Colonic mucosa (tissue), 4 donors: ENCODE measurements around the gene ACADVL. TPM values are rescaled to one million over a fixed set of nuclear protein-coding genes. Genes with fewer than 3 reads are reported as not detected.

Source experiments
- DNase-seq: peaks from one replicate; pipeline ENCODE4 v3.0.0-alpha.2; 2020
- H3K27ac ChIP-seq: fragments of 200-600 bp; one replicate; pipeline ENCODE4 v1.8.0; 2021
- H3K27me3 ChIP-seq: fragments of 200-600 bp; one replicate; pipeline ENCODE4 v1.8.0; 2021
- H3K36me3 ChIP-seq: fragments of 200-600 bp; one replicate; pipeline ENCODE4 v1.8.0; 2021
- H3K4me1 ChIP-seq: fragments of 200-600 bp; one replicate; pipeline ENCODE4 v1.8.0; 2021; ENCODE audit warnings: mild to moderate bottlenecking
- H3K4me3 ChIP-seq: fragments of 200-600 bp; one replicate; pipeline ENCODE4 v1.8.0; 2021
- H3K9ac ChIP-seq, 2 donors: one replicate each; pipeline ENCODE4 v1.7.0; 2013; ENCODE audit warnings: control low read depth in 2 of 2, low read depth in 2 of 2, low read length in 2 of 2
- H3K9me3 ChIP-seq: fragments of 200-600 bp; one replicate; pipeline ENCODE4 v1.8.0; 2021
- intact Hi-C: fragments of 100-400 bp; cut with DNase I; formaldehyde crosslinking; loops from one replicate; pipeline ENCODE4 v1.14.1; 2022
- total RNA-seq, 2 donors: library from RNA; stranded (reverse); fragmentation: NEBNext Ultra II Directional in 1 of 2; extraction: Animal tissue kit (Norgen Biotek cat#: 25700) in 1 of 2; gene quantifications; one replicate each; pipeline ENCODE4 v1.2.1, GENCODE V29; 2021
- TF ChIP-seq, protein P1 (sequence below): fragments of 200-600 bp; IDR thresholded peaks from one replicate; pipeline ENCODE4 v1.8.0; 2022; ENCODE audit warnings: antibody characterized with exemption, mild to moderate bottlenecking
- donor health status: healthy.
- donor health status: DM: no; HTN: no; CAD: no.
- donor health status: DM: no; HTN: no; CAD: no.

ACADVL gene
- total RNA-seq, 2 donors from 2014 or later = 606 to 859 TPM

DNA sequence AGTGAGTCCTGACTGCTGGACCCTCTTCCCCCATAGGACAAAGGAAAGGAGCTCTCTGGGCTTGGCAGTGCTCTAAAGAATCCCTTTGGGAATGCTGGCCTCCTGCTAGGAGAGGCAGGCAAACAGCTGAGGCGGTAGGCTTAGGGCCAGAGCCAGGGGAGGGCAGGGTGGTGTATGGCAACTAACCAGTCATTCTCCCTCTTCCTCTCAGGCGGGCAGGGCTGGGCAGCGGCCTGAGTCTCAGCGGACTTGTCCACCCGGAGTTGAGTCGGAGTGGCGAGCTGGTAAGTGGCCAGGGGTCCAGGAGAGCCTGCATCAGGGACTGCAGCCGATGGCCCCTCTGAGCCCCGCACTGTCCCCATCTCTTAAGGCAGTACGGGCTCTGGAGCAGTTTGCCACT is 4.4 kb downstream of the ACADVL start:
- TF ChIP-seq, protein P1, sequence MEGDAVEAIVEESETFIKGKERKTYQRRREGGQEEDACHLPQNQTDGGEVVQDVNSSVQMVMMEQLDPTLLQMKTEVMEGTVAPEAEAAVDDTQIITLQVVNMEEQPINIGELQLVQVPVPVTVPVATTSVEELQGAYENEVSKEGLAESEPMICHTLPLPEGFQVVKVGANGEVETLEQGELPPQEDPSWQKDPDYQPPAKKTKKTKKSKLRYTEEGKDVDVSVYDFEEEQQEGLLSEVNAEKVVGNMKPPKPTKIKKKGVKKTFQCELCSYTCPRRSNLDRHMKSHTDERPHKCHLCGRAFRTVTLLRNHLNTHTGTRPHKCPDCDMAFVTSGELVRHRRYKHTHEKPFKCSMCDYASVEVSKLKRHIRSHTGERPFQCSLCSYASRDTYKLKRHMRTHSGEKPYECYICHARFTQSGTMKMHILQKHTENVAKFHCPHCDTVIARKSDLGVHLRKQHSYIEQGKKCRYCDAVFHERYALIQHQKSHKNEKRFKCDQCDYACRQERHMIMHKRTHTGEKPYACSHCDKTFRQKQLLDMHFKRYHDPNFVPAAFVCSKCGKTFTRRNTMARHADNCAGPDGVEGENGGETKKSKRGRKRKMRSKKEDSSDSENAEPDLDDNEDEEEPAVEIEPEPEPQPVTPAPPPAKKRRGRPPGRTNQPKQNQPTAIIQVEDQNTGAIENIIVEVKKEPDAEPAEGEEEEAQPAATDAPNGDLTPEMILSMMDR = no peak
- Histone ChIP-seq H3K36me3 (peaks cover 17% of the 10 kb centered on the region), H3K4me1 (peaks cover 14% of the 10 kb centered on the region), H3K27me3 (no peaks in the 10 kb centered on the region), H3K4me3 (no peak overlapping the region), H3K9me3 (no peaks in the 10 kb centered on the region), H3K9ac (no peak overlapping the region), H3K27ac (no peak overlapping the region)
- intact Hi-C loops = no loop called here
- no peak for DNase-seq

DNA sequence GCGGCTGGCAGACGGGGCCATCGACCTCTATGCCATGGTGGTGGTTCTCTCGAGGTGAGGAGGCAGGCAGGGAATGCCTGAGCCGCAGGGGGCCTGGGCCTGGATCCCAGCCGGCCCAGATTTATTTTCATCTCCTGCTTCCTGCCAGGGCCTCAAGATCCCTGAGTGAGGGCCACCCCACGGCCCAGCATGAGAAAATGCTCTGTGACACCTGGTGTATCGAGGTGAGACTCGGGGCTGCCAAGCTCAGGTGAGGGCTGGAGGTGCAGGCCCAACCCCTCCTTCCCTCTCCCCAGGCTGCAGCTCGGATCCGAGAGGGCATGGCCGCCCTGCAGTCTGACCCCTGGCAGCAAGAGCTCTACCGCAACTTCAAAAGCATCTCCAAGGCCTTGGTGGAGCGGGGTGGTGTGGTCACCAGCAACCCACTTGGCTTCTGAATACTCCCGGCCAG is 4.9 kb downstream of the ACADVL start:
- no peaks in the 10 kb centered on the region for H3K27me3 ChIP-seq
- no peak overlapping the region for H3K9ac ChIP-seq
- H3K27ac ChIP-seq = no peak overlapping the region
- H3K4me3 ChIP-seq = no peak overlapping the region
- no peaks in the 10 kb centered on the region for H3K9me3 ChIP-seq
- H3K4me1 ChIP-seq = peaks cover 14% of the 10 kb centered on the region
- TF ChIP-seq, protein P1 = no peak
- H3K36me3 ChIP-seq = peaks cover 23% of the 10 kb centered on the region
- DNase-seq = no peak
- intact Hi-C loops = no loop called here

DNA sequence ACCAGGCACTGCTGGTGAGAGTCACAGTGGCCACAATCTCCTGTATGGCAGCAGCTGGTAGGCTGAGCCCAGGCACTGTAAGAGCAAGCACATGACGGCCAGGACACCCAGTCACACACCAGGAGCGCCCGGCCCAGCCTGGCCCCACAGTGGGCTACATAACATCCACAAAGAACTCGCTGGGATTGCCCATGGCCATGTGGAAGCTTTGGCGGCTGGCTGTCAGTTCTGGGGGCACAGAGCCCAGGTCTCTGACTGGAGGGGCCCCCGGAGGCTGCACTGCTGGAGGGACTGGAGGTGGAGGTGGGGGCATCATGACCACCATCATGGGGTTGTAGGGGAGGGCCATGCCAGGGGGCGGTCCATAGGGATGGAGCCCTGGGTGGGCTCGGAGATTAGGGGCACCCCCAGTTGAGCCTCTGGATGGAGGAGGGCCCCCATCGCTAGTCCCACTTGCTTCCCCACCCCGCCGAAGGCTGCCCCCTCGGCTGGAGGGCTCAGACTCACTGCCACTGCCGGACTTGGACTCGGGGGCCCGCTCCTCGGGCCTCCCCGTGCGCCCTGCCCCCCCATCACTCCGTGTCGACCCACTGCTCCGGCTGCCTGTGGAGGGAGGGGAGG is 6.1 kb downstream of the ACADVL start:
- no peaks in the 10 kb centered on the region for H3K27me3 ChIP-seq
- H3K4me1 ChIP-seq = peaks cover 10% of the 10 kb centered on the region
- H3K9me3 ChIP-seq = no peaks in the 10 kb centered on the region
- no peak overlapping the region for H3K9ac ChIP-seq
- TF ChIP-seq, protein P1 = no peak
- intact Hi-C loops = no loop called here
- no peak overlapping the region for H3K27ac ChIP-seq
- peaks cover 30% of the 10 kb centered on the region for H3K36me3 ChIP-seq
- DNase-seq = no peak
- no peak overlapping the region for H3K4me3 ChIP-seq

DNA sequence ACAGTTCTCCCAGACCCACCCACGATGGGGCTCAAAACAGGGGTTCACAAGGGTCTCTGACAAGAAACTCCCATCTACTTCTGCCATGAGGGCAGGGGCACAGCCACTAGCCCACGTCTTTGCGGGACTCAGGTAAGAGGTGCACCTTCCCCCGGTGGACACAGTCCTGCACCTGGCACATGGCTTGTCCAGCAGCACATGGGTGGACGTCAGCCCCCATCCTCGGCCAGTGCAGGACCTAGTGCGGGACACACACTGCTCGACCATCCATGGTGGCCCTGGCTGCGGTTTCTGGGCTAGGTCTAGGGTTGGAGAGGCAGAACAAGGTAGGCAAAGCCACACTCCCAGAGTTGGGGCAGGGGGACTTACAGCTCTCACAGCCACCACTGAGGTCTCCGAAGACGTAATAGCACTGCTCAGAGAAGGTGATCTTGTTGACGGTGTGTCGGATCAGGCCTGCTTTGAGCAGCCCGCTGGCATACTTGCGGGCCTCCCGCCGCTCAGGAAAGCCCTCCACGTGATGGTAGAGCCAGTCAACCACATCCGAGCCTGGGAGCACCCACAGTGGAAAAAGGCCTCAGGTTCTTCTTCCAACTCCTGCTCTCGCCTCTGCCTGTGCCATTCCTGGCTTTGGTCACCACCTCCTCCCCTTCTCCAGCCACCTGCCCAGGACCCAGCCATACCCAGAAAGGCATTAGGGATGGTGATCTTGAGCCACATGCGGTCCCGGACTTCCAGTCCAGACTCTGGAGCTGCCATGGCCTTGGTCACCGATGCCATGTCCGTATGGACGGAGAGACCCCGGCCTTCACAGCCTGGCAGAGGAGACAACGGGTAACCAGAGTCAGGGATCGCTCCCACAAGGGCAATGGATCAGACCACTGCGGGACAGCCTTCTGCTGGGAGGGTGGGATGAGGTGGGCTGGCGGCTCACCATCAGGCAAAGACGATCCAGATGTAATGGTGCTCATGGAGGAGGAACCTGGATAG is 7.3 kb downstream of the ACADVL start:
- no peaks in the 10 kb centered on the region for H3K27me3 ChIP-seq
- no peak for DNase-seq
- peaks cover 30% of the 10 kb centered on the region for H3K36me3 ChIP-seq
- no peaks in the 10 kb centered on the region for H3K4me1 ChIP-seq
- no peak overlapping the region for H3K4me3 ChIP-seq
- intact Hi-C loops = no loop called here
- no peaks in the 10 kb centered on the region for H3K9me3 ChIP-seq
- H3K9ac ChIP-seq = no peak overlapping the region
- H3K27ac ChIP-seq = no peak overlapping the region
- TF ChIP-seq, protein P1 = no peak

DNA sequence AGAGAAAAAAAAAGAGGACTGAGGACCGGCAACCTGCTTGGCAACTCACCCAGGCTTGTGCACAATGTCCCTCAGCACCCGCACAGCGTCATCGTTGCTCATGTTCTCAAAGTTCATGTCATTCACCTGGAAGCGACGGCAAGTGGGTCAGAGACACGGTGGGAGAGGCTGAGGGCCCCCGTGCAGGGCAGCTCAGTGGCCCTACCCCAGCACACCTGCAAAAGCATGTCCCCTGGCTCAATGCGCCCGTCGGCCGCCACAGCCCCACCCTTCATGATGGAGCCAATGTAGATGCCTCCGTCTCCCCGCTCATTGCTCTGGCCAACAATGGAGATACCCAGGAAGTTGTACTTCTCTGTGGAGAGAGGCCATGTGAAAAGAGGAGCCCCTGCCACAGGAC is 9.2 kb downstream of the ACADVL start:
- Histone ChIP-seq H3K36me3 (peaks cover 19% of the 10 kb centered on the region), H3K4me1 (no peaks in the 10 kb centered on the region), H3K4me3 (no peak overlapping the region), H3K27ac (no peak overlapping the region), H3K9ac (no peak overlapping the region), H3K27me3 (no peaks in the 10 kb centered on the region), H3K9me3 (no peaks in the 10 kb centered on the region)
- intact Hi-C loops = no loop called here
- DNase-seq = no peak
- TF ChIP-seq, protein P1 = no peak
